Smooth muscle cell (in vitro differentiated cells): ENCODE data around the gene ZCCHC7. TPM values are rescaled to one million over a fixed set of nuclear protein-coding genes. Genes with fewer than 3 reads are reported as not detected.

Source experiments
- DNase-seq: peaks from one replicate; lab custom pipeline; 2025; ENCODE audit not compliant: unreplicated experiment; lab: John Stamatoyannopoulos, UW
- H2AFZ ChIP-seq: fragments of 200-600 bp; sonication (generic); 2 replicates; pipeline ENCODE4 v1.6.0; 2016; ENCODE audit warnings: antibody characterized with exemption, low read depth, mild to moderate bottlenecking
- H3F3A ChIP-seq: fragments of 200-600 bp; sonication (generic); 2 replicates; pipeline ENCODE4 v1.6.0; 2017; ENCODE audit warnings: antibody characterized with exemption, low read depth
- H3K27ac ChIP-seq: fragments of 200-600 bp; sonication (generic); 2 replicates; pipeline ENCODE4 v1.5.1; 2016; ENCODE audit warnings: low read depth, mild to moderate bottlenecking
- H3K27me3 ChIP-seq: fragments of 200-600 bp; sonication (generic); 2 replicates; pipeline ENCODE4 v1.6.1; 2016; ENCODE audit warnings: low read depth, mild to moderate bottlenecking
- H3K36me3 ChIP-seq: fragments of 200-600 bp; sonication (generic); 2 replicates; pipeline ENCODE4 v1.5.1; 2016; ENCODE audit warnings: low read depth
- H3K4me1 ChIP-seq: fragments of 200-600 bp; sonication (generic); 2 replicates; pipeline ENCODE4 v1.5.1; 2016; ENCODE audit warnings: low read depth
- H3K4me2 ChIP-seq: fragments of 200-600 bp; sonication (generic); 2 replicates; pipeline ENCODE4 v1.6.0; 2016; ENCODE audit warnings: mild to moderate bottlenecking
- H3K4me3 ChIP-seq: fragments of 200-600 bp; sonication (generic); 2 replicates; pipeline ENCODE4 v1.5.1; 2016; ENCODE audit warnings: mild to moderate bottlenecking
- H3K79me2 ChIP-seq: fragments of 200-600 bp; sonication (generic); 2 replicates; pipeline ENCODE4 v1.6.0; 2016; ENCODE audit warnings: low read depth, mild to moderate bottlenecking
- H3K9ac ChIP-seq: fragments of 200-600 bp; sonication (generic); 2 replicates; pipeline ENCODE4 v1.6.0; 2016; ENCODE audit warnings: low read depth
- H3K9me3 ChIP-seq: fragments of 200-600 bp; sonication (generic); replicated peaks from 2 replicates; pipeline ENCODE4 v1.5.1; 2016; ENCODE audit warnings: low read depth
- H4K20me1 ChIP-seq: fragments of 200-600 bp; sonication (generic); 2 replicates; pipeline ENCODE4 v1.6.0; 2016; ENCODE audit warnings: low read depth
- CTCF ChIP-seq: fragments of 200-600 bp; sonication (generic); IDR thresholded peaks from 2 replicates; pipeline ENCODE4 v1.5.1; 2017; ENCODE audit warnings: borderline replicate concordance, mild to moderate bottlenecking, antibody characterized with exemption; ENCODE audit not compliant: insufficient read depth, poor library complexity, severe bottlenecking
- WGBS: methylation state at CpG from one replicate; pipeline ENCODE4 v1.1.7; 2016; ENCODE audit warnings: low lambda C conversion rate; 5-methylcytosine and 5-hydroxymethylcytosine counted together
- polyA plus RNA-seq: library from polyadenylated mRNA; unstranded; fragments of >200 nt; fragmentation: Nextera tagmentation; extraction: Ambion mirVana; gene quantifications from 2 replicates; pipeline ENCODE4 v1.2.1, GENCODE V29; 2016
- total RNA-seq: library from RNA; depleted of rRNA; stranded (reverse); fragments of >200 nt; gene quantifications from 2 replicates; pipeline ENCODE4 v1.2.3, GENCODE V29; 2014

ZCCHC7 gene
- total and polyA plus RNA-seq, 2 experiments from 2014 or later: 19.0 to 24.7 TPM

GRCh38 chr9:37342493-37342892 lies 222.1 kb downstream of the ZCCHC7 start:
- no peaks in the 10 kb centered on the region for H3K4me1 ChIP-seq
- H3K9ac ChIP-seq: no peak overlapping the region
- no peaks in the 10 kb centered on the region for H3F3A ChIP-seq
- H2AFZ ChIP-seq: no peak overlapping the region
- H3K9me3 ChIP-seq: no peaks in the 10 kb centered on the region
- no peaks in the 10 kb centered on the region for H3K79me2 ChIP-seq
- H3K4me3 ChIP-seq: no peak overlapping the region
- TF ChIP-seq CTCF: no peak
- H4K20me1 ChIP-seq: peaks cover 26% of the 10 kb centered on the region
- H3K27me3 ChIP-seq: no peaks in the 10 kb centered on the region
- H3K36me3 ChIP-seq: no peaks in the 10 kb centered on the region
- WGBS: 97% methylated on average over 2 of the region's 2 CpGs
- H3K27ac ChIP-seq: no peak overlapping the region
- no peak for DNase-seq
- no peak overlapping the region for H3K4me2 ChIP-seq

GRCh38 chr9:37342895-37343294 lies 222.5 kb downstream of the ZCCHC7 start:
- Histone ChIP-seq H3F3A (no peaks in the 10 kb centered on the region), H4K20me1 (peaks cover 23% of the 10 kb centered on the region), H3K9ac (no peak overlapping the region), H3K4me2 (no peak overlapping the region), H3K4me3 (no peak overlapping the region), H3K4me1 (no peaks in the 10 kb centered on the region), H3K36me3 (no peaks in the 10 kb centered on the region), H3K9me3 (no peaks in the 10 kb centered on the region), H3K27me3 (no peaks in the 10 kb centered on the region), H3K79me2 (no peaks in the 10 kb centered on the region), H3K27ac (no peak overlapping the region), H2AFZ (no peak overlapping the region)
- WGBS: 91% methylated on average over 5 of the region's 5 CpGs
- no peak for TF ChIP-seq CTCF
- DNase-seq: no peak

GRCh38 chr9:37343724-37344123 lies 223.3 kb downstream of the ZCCHC7 start:
- Histone ChIP-seq H3K9me3 (no peaks in the 10 kb centered on the region), H3K4me3 (no peak overlapping the region), H3K36me3 (no peaks in the 10 kb centered on the region), H4K20me1 (peaks cover 22% of the 10 kb centered on the region), H3K27ac (no peak overlapping the region), H3F3A (no peaks in the 10 kb centered on the region), H2AFZ (no peak overlapping the region), H3K4me1 (no peaks in the 10 kb centered on the region), H3K9ac (no peak overlapping the region), H3K4me2 (no peak overlapping the region), H3K79me2 (no peaks in the 10 kb centered on the region), H3K27me3 (no peaks in the 10 kb centered on the region)
- no peak for TF ChIP-seq CTCF
- WGBS: 96% methylated on average over 1 of the region's 1 CpG
- no peak for DNase-seq

GRCh38 chr9:37345038-37345437 lies 224.7 kb downstream of the ZCCHC7 start:
- H3K9me3 ChIP-seq: no peaks in the 10 kb centered on the region
- H3K4me2 ChIP-seq: no peak overlapping the region
- no peak overlapping the region for H2AFZ ChIP-seq
- no peak overlapping the region for H3K27ac ChIP-seq
- no peak overlapping the region for H3K4me3 ChIP-seq
- TF ChIP-seq CTCF: no peak
- H3K27me3 ChIP-seq: no peaks in the 10 kb centered on the region
- H3K9ac ChIP-seq: no peak overlapping the region
- no peaks in the 10 kb centered on the region for H3K79me2 ChIP-seq
- DNase-seq: no peak
- H3F3A ChIP-seq: no peaks in the 10 kb centered on the region
- H4K20me1 ChIP-seq: peaks cover 14% of the 10 kb centered on the region
- 96% methylated on average over 3 of the region's 3 CpGs for WGBS
- no peaks in the 10 kb centered on the region for H3K36me3 ChIP-seq
- H3K4me1 ChIP-seq: no peaks in the 10 kb centered on the region
